Measurements from ENCODE around the gene RNF150.

- no peak for TF ChIP-seq CTCF (IDR thresholded peaks at IDR 0.05)
- no peak for TF ChIP-seq POLR2AphosphoS5 (IDR thresholded peaks at IDR 0.05)
- no peak for TF ChIP-seq POLR2A (IDR thresholded peaks at IDR 0.05)
Measured at GRCh38 chr4:140829825-140830224, 303.4 kb downstream of the RNF150 start.
